Glomerular endothelial cell (primary cell): Measurements from ENCODE around the gene OR52N2. TPM values are rescaled to one million over a fixed set of nuclear protein-coding genes. Genes with fewer than 3 reads are reported as not detected.

Source experiments
- DNase-seq: peaks from one replicate; pipeline ENCODE4 v3.0.0-alpha.2; 2011; ENCODE audit warnings: low read depth, low spot score; ENCODE audit errors: extremely low read depth
- total RNA-seq: library from RNA; depleted of rRNA; stranded (reverse); fragments of >200 nt; gene quantifications from 2 replicates; pipeline ENCODE4 v1.2.3, GENCODE V29; 2015

OR52N2 gene
- not detected in 2 replicates for total RNA-seq

DNA sequence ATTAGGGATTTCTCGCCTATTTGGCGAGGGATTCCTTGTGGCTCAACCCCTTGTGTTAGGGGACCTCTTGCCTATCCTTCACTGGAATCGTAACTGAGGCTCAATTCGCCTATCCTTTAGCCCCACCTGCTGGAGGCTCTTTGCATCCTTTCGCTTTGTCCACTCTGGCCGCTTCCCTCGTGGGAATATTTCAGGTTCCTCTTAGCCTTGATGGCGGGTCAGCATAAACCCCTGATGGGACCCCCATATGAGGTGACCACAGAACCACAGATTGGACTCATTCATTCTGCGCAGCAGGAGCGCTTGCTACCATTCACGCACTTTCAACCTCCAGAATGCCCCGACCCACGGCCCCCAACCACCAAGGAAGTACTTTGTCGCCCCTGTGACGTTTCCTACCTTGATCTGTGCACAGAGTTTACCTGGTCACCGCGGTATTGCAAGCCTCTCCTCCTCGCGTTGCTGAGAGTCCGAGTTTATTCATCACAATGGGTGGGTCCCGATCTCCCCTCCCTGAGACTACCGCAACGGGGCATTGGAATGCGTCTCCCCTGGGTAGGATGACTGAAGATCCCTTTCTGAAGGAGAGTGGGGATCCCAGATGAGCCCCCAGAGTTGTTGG is at the start of gene OR52N2:
Gene OR52N2, plus strand, starts transcription at position 425 of the 622 bp plus-strand sequence. CDS start 11,412 bp downstream, outside the sequence.
- DNase-seq = peak; percentile 52

DNA sequence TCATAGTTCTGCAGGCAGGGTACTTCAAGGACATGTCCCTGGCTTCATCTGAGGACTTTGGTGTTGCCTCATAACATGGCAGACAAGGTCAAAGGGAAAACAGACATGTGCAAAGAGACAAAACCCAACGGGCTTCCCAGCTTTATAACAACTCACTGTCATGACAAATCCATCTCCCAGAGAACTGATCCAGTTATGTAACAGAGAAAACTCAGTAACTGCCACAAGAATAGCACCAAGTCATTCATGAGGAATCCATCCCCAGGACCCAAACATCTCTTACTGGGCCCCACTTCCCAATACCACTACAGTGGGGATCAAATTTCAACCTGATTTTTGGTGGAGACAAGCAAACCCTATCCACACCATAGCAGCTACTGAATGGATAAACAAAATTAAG is 41.7 kb upstream of the OR52N2 start:
- DNase-seq = no peak

DNA sequence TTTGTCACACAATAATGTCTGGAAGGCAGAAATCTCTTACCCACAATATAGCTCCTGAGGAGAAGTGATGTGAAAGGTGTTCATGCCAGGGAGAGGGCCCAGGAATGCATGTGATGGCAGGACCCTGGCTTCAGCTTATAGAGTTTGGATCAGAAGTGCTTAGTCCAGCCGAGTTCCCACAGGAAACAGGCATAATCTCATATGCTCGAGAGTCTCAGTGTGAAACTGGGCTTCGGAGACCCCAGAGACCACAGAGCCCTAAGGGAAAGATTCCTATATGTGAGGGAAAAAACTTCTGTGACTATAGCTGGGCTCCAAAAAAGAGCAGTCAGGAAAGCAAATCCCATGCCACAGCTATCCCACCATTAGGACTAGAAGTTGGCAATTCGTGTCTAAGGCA is 25.5 kb upstream of the OR52N2 start, which contains the start of gene OR52N5:
Gene OR52N5, minus strand, starts transcription at position 101 of the 400 bp plus-strand sequence. CDS start 4,721 bp downstream, outside the sequence.
- no peak for DNase-seq

DNA sequence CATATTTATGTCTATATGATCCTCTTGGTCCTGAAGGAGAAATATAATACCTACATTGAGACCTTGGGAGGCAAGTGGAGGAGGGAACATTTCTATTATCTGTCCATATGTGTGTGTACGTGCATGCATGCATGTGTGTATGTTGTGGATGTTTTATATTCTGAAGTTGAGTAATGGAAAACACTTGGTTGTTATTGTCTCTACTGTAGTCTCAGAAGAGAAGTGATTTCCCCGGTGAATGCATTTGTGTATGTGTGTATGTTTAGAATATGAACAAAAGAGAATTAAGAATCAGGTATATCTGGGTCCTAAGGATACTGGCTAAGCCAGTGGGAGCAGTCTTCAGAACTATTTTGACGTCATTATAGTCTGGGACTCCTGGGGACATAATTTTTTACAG is 17.6 kb upstream of the OR52N2 start, which contains the start of gene OR52N1:
Gene OR52N1, minus strand, starts transcription at position 101 of the 400 bp plus-strand sequence. CDS start 2,449 bp downstream, outside the sequence.
- no peak for DNase-seq

DNA sequence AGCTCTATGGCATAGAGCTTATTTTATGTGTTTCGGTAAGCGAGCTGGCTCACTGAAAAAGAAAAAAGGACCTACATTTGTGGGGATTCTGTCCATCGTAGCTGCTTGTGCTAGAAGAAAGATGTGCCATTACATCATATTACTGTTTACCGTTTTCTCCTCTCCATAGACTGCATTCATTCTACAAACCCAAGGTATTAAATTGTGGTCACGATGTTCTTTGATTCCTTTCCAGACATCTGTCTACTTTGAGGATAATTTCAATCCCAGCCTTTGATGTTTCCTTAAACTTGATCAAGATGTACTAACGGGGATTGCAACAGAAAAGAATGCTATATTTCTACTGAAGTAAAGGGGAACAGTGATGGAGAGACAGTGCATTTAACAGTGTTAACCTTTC is 12.2 kb upstream of the OR52N2 start:
- DNase-seq = no peak

DNA sequence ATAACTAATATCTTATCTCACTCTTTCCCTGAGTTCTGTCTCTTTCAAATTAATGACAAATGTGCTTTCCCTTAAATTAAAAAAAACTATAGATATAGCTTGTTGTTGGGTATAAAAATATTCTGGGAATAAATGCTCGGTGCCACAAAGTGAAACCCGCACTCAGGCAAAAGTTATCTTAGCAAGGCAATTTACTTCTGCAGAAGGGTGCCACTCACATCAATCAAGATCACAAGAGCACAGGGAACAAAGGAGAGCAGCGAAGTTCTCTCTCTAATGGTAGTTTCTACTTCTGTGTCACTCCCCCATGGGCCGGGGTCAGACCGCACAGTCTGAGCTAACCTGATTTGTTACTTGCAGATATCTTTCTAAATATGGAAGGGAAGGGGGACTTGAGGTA is 4.7 kb upstream of the OR52N2 start:
- no peak for DNase-seq

DNA sequence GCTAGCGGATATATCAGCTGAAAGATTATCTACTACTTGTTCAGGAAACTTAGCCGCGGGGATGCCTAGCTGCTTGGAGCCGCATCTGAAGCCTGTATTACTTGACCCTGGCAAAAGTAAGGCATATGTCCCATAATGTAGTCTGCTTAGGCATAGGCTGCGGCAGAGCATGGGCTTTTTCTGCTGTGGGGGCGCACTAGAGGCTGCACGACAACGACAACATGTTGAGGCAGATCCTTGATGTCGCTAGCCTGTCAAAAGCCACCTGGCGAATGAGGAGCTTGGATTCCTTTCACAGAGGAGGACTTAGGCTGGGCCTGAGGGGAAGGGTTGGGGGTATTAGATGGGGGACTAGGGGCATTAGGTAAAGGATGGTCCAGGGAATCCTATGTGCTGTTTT is 1.1 kb upstream of the OR52N2 start:
- no peak for DNase-seq

DNA sequence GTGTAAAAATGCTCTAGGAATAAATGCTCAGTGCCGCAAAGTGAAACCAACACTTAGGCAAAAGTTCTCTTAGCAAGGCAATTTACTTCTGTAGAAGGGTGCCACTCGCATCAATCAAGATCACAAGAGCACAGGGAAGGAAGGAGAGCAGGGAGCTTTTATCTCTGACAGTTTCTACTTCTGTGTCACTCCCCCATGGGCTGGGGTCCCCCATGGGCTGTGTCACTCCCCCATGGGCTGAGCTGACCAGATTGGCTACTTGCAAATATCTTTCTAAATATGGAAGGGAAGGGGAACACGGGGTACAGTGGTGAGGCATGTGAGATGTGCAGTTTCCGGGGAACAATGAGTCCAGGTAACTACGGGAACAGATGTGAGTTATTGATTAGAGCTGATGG is 397 bp downstream of the OR52N2 start:
- no peak for DNase-seq

DNA sequence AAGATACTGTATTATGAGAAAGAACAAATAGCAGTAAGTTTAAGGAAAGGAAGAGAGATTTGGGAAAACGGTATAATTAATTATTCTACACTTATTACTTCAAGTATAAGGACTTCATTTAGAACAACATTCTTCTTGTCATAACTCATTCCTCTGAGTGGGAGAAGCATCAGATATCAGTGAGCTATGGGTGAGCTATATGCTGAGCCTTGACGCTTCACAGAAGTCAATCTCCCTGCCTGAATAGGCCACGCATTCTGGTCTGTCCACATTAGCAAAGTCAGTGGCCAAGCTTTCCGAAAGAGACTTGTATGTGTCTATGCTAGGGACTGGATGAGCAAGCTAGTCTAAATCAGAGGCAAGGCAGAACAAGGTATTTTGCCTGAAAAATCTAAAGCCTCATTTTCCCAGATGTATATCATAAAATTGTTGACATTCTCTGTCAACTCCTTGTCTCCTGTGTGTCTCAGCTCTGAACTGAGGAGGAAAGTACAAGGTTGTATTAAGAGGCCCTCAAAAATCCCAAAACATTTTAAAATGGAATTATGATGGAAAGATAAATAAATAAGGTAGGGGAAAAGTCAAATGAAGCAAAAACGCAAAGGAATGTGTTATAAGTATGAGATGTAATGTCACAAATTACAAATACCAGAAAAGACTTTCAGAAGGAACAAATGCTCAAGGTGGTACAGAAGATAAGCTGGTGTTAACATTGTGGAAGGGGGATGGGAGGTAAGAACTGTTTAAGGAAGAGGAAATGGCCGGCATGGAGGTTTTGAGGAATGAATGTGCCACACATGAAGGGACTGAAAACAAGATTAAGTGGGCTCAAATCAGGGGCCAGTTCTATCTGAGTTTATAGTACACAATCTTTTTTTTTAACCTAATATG is 1.4 kb downstream of the OR52N2 start:
- DNase-seq = no peak

DNA sequence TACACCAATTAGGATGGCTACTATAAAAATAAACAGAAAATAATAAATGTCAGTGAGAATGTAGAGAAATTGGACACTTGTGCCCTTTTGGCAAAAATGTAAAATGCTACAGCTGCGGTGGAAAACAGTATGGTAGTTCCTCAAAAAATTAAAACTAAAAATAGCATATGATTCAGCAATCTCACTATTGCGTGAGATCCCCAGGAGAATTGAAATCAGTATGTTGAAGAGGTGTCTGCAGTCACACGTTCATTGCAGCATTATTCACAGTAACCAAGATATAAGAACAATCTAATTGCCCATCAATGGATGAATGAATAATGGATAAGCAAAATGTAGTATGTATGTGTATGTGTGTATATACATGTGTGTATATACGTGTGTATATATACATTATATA is 6.8 kb downstream of the OR52N2 start:
- DNase-seq = no peak

DNA sequence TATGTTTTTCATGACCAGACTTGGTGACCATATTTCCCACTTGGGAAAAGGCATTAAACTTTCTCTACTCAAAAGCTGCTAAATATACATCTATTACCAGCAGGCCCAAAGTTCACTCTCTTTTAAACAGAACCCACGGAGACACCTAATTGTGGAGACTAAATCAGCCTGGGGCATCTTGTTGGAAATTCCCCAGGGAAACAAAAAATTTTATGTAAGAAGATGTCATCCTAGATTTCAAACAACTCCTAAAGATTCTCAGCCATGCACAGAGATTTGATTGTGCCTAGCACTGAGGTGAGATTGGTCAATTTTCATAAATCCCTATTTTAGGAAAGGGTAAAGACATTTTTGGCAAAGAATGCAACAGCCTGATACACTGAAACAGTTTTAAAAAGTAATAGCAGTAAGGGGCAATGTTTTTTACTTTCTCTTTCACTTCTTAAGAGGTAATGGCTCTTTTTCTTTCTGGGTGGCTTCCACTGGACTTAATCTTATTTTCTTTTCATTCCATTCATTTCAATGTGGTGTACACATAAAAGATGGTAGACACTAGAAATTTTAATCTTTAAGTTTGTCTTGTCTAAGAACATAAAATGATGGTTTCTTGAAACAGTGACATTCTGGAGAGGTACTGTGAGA is 9.6 kb downstream of the OR52N2 start:
- DNase-seq = no peak

DNA sequence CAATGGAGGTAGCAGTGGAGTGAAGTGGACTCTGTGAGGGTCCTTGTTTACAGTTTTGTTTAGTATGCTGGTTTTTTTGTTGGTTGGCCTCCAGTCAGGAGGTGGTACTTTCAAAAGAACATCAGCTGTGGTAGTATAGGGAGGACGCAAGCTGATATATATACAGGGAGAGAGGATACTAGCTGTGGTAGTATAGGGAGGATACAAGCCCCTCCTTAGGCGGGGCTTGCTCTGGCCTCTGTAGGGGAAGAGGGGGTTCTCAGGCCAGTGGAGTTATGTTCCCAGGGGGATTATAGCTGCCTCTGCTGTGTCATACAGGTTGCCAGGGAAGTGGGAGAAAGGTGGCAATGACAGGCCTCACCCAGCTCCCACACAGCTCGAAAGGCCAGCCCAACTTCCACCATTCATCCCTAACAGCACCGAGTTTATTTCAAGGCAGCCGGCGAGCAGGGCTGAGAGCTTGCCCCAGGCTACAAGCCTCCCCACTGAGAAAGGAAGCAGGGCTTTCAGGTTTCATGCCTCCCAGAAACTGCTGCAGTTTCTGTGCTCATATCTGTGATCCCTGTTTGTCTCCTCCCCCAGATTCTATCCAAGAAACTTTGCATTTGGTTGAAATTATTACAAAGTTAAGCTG is 22.6 kb downstream of the OR52N2 start:
- no peak for DNase-seq

DNA sequence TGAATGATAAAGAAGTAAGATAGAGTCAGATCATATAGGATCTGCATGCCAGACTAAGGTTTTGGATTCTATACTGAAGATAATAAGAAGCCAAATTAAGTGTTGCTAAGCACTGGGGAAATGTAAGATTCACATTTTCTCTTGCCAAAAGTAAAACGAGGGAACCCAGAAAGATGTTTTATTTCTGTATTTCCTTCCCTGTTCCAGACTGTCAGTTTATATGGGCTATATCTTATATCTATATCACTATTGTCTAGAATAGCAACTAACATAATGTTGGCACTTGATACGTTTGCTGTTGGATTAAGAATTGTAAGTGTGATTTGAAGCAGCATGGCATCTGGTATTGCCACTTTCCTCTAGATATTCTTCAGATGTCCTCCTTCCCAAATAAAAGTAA is 24.7 kb downstream of the OR52N2 start:
- DNase-seq = no peak

DNA sequence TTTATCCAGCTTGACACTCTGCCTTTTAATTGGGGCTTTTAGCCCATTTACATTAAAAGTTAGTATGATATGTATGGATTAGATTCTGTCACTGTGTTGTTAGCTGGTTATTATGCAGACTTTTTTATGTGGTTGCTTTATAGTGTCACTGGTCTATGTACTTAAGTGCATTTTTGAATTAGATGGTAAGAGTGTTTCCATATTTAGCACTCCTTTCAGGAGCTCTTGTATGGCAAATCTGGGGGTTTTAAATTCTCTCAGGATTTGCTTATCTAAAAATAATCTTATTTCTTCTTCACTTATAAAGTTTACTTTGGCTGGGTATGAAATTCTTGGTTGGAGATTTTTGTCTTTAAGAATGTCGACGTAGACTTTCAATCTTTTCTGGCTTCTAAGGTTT is 29.0 kb downstream of the OR52N2 start:
- no peak for DNase-seq

DNA sequence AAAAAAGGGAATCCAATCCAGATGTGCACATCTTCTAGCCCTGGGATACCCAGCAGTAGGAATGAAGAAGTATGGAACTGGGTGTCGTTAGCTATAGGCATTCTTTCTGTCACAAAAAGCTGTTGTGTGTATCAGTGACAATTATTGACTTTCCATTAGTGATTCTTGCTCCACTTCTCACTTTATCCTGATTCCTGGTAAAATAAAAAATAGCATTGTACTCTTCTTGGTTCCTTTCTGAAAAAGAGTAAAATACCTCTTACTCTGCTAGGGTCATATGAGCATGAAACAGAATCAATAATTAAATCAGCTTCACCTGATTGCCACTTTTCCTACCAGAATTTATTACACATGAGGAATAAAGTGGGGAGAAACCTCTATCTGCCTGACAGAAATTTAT is 33.1 kb downstream of the OR52N2 start, which contains the start of gene OR52E6:
Gene OR52E6, minus strand, starts transcription at position 101 of the 400 bp plus-strand sequence. Its CDS starts 0 bp downstream, at position 101.
- no peak for DNase-seq

DNA sequence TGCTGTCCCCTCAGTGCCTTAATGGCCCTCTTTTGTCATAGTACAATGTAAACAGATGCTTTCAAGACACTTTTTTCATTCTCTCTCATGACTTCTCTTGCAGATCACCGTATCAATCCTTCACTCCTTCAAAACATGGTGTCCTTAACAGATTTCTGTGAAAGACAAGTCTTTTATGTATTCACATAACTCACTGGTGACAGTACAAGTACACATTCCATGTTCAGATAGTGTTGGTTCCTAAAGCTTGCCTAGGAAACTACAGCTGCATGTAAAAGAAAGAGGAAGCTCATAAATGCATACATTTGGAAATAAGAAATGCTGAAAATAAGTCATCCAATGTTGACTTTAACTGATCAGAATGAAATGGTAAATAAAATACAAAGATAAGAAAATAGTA is 38.0 kb downstream of the OR52N2 start:
- DNase-seq = no peak

DNA sequence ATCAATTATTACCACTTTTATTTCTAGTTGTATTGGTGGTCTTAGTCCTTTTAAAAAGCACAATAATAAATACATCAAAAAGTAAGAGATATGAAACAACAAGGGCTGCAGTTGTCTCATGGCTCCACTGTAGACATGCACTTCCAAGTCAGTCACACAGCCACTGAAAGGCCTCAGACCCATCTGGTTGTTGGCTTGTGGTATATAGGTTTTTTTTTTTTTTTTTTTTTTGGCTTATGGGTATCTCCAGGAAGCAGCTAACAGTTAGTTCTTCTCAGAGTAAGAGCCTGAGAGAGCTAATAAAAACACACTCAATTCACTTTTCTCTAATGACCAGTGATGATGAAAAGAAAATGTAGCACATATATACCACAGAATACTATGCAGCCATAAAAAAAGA is 39.0 kb downstream of the OR52N2 start:
- no peak for DNase-seq

DNA sequence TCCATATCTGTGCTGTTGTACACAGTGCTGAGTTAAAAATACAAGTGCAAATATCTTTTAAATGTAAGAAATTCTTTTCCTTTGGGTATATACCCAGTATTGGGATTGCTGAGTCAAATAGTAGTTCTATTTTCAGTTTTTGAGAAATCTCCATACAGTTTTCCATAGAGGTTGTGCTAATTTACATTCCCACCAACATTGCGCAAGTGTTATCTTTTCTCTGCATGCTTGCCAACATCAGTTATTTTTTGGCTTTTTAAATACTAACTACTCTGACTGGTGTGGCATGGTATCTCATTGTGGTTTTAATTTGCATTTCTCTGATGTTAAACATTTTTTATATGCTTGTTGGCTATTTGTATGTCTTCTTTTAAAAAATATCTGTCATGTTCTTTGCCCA is 42.3 kb downstream of the OR52N2 start:
- no peak for DNase-seq

DNA sequence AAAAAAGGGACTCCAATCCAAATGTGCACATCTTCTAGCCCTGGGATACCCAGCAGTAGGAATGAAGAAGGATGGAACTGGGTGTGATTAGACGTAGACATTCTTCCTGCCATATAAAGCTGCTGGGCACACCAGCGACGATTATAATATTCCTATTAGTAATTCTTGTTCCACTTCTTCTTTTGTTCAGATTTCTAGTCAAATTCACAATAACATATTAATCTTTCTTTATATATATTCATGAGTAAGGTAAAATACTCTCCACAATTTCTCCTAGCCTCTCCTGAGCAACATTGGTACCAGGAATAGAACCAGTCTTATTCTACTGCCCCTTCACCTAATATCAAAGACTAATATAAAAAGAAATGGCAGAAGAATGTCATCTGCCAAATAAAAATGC is 48.9 kb downstream of the OR52N2 start, which contains the start of gene OR52E8:
Gene OR52E8, minus strand, starts transcription at position 101 of the 400 bp plus-strand sequence. Its CDS starts 0 bp downstream, at position 101.
- DNase-seq = no peak

DNA sequence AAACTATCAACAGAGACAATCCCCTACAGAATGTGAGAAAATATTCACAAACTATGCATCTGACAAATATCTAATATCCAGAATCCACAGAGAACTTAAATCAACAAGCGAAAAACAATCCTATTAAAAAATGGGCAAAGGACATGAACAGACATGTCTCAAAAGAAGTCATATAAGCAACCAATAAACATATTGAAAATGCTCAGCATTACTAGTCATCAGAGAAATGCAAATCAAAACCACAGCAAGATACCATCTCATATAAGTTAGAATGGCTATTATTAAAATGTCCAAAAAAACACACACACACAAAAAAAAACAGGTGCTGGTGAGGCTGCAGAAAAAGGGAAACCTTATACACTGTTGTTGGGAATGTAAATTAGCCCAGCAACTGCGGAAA is 57.1 kb downstream of the OR52N2 start:
- DNase-seq = no peak
